ENCODE measurements around the gene ORC3.
"Not testable (repeated sequence)": the region's sequence is repeated elsewhere in the genome, so short reads cannot be mapped to it uniquely, and the experiment has no call there.

GRCh38 chr6:87686636-87687205, 96.8 kb downstream of the ORC3 start:
- not testable (repeated sequence) for TF ChIP-seq EZH2 (IDR thresholded peaks at IDR 0.05; ENCODE audit: insufficient read depth, poor library complexity, severe bottlenecking); EZH2phosphoT487 (IDR thresholded peaks at IDR 0.05; ENCODE audit: insufficient read depth, low read depth)

All from GM23248 (cell line).